ENCODE data around the gene CCDC106.
A peak's percentile ranks its signal among the peaks of the same experiment; 100 is the strongest.

Gene CCDC106

GRCh38 chr19:55651236-55651635 is 3.2 kb downstream of the CCDC106 start:
- in situ Hi-C loops (cut with HindIII; ENCODE audit: low pct_ligation_motif_present, low sequenced_read_pairs), result no loop called here
- TF ChIP-seq CTCF (IDR thresholded peaks at IDR 0.05; ENCODE audit: low read depth, low read length, missing control alignments), result no peak
- H3K27me3 ChIP-seq (replicated peaks), result no peaks in the 10 kb centered on the region
- no peaks in the 10 kb centered on the region for H3K36me3 ChIP-seq (replicated peaks)
- H3K27ac ChIP-seq, result no peak overlapping the region
- no peak for DNase-seq
- H3K4me3 ChIP-seq (ENCODE audit: low read depth, low read length), result no peak overlapping the region

GRCh38 chr19:55652311-55653128 is 4.5 kb downstream of the CCDC106 start:
- no peak for DNase-seq
- Histone ChIP-seq H3K4me3 (ENCODE audit: low read depth, low read length) (no peak overlapping the region), H3K27ac (no peak overlapping the region), H3K36me3 (replicated peaks) (no peaks in the 10 kb centered on the region), H3K27me3 (replicated peaks) (no peaks in the 10 kb centered on the region)
- in situ Hi-C loops (cut with HindIII; ENCODE audit: low pct_ligation_motif_present, low sequenced_read_pairs), result no loop called here
- no peak for TF ChIP-seq CTCF (IDR thresholded peaks at IDR 0.05; ENCODE audit: low read depth, low read length, missing control alignments)

GRCh38 chr19:55653651-55654322 is 5.8 kb downstream of the CCDC106 start:
- in situ Hi-C loops (cut with HindIII; ENCODE audit: low pct_ligation_motif_present, low sequenced_read_pairs), result no loop called here
- H3K27ac ChIP-seq, result peak overlapping the region; percentile 98
- peak; percentile 100 for TF ChIP-seq CTCF (IDR thresholded peaks at IDR 0.05; ENCODE audit: low read depth, low read length, missing control alignments)
- H3K36me3 ChIP-seq (replicated peaks), result no peaks in the 10 kb centered on the region
- H3K27me3 ChIP-seq (replicated peaks), result no peaks in the 10 kb centered on the region
- peak; percentile 98 for DNase-seq
- peak overlapping the region; percentile 81 for H3K4me3 ChIP-seq (ENCODE audit: low read depth, low read length)

- in situ Hi-C loops (cut with HindIII; ENCODE audit: low pct_ligation_motif_present, low sequenced_read_pairs), result no loop called here
- DNase-seq, result peak; percentile 99
- H3K27me3 ChIP-seq (replicated peaks), result no peaks in the 10 kb centered on the region
- peaks cover under 1% of the 10 kb centered on the region for H3K36me3 ChIP-seq (replicated peaks)
- peak overlapping the region; percentile 81 for H3K4me3 ChIP-seq (ENCODE audit: low read depth, low read length)
- peak overlapping the region; percentile 98 for H3K27ac ChIP-seq
- no peak for TF ChIP-seq CTCF (IDR thresholded peaks at IDR 0.05; ENCODE audit: low read depth, low read length, missing control alignments)
These were observed 6.4 kb downstream of the CCDC106 start for GRCh38 chr19:55654323-55654867.

GRCh38 chr19:55654868-55655647 is 7.0 kb downstream of the CCDC106 start, which contains the start of gene U2AF2:
TSS of gene U2AF2 (plus strand) at chr19:55655035. CDS start at chr19:55655105, 70 bp downstream.
- H3K4me3 ChIP-seq (ENCODE audit: low read depth, low read length), result peak within 1 kb of the TSS; percentile 90
- H3K27ac ChIP-seq, result peak within 1 kb of the TSS; percentile 98
- in situ Hi-C loops (cut with HindIII; ENCODE audit: low pct_ligation_motif_present, low sequenced_read_pairs), result no loop called here
- H3K36me3 ChIP-seq (replicated peaks), result peaks cover 7% of the 10 kb centered on the region
- no peaks in the 10 kb centered on the region for H3K27me3 ChIP-seq (replicated peaks)
- no peak for TF ChIP-seq CTCF (IDR thresholded peaks at IDR 0.05; ENCODE audit: low read depth, low read length, missing control alignments)
- DNase-seq, result peak; percentile 88
